SK-N-SH treated with all-trans-retinoic acid at 6 μM for 48 hours (cell line): Measurements from ENCODE around the gene NKX2-4.

Experiments
- ATAC-seq: fragments of 200-7000 bp; cut with Tn5 transposase; 3 replicates; pipeline ENCODE4 v1.9.1; 2020; ENCODE audit warnings: mild to moderate bottlenecking, moderate library complexity
- ARNTL ChIP-seq: fragments of 450-650 bp; formaldehyde crosslinking; IDR thresholded peaks from 2 replicates; pipeline ENCODE4 v1.5.0; 2020; ENCODE audit warnings: low read depth, mild to moderate bottlenecking, moderate library complexity, borderline replicate concordance
- BACH2 ChIP-seq: fragments of 250-450 bp; sonication (Bioruptor Pico); IDR thresholded peaks from 2 replicates; pipeline ENCODE4 v1.9.0; 2021; ENCODE audit warnings: mild to moderate bottlenecking, borderline replicate concordance
- CSDC2 ChIP-seq: fragments of 250-450 bp; sonication (Bioruptor Pico); IDR thresholded peaks from 2 replicates; pipeline ENCODE4 v1.5.0; 2020; ENCODE audit warnings: mild to moderate bottlenecking, moderate library complexity
- OSR1 ChIP-seq: fragments of 250-450 bp; sonication (Bioruptor Pico); IDR thresholded peaks from 2 replicates; pipeline ENCODE4 v1.8.0; 2022; ENCODE audit warnings: moderate library complexity, mild to moderate bottlenecking, inconsistent platforms
- PATZ1 ChIP-seq: fragments of 250-450 bp; sonication (Bioruptor Pico); IDR thresholded peaks from 2 replicates; pipeline ENCODE4 v1.8.0; 2020; ENCODE audit warnings: mild to moderate bottlenecking, moderate library complexity, borderline replicate concordance
- PPARA ChIP-seq: fragments of 250-450 bp; sonication (Bioruptor Pico); IDR thresholded peaks from 2 replicates; pipeline ENCODE4 v1.5.0; 2020; ENCODE audit warnings: mild to moderate bottlenecking, borderline replicate concordance
- RARB ChIP-seq: fragments of 250-450 bp; sonication (Bioruptor Pico); IDR thresholded peaks from 2 replicates; pipeline ENCODE4 v1.8.0; 2021; ENCODE audit warnings: mild to moderate bottlenecking, moderate library complexity
- TCF4 ChIP-seq: fragments of 250-450 bp; sonication (Bioruptor Pico); IDR thresholded peaks from 2 replicates; pipeline ENCODE4 v1.8.0; 2021; ENCODE audit warnings: mild to moderate bottlenecking, moderate library complexity, borderline replicate concordance
- TOX ChIP-seq: fragments of 250-450 bp; sonication (Bioruptor Pico); IDR thresholded peaks from 2 replicates; pipeline ENCODE4 v1.8.0; 2021; ENCODE audit warnings: mild to moderate bottlenecking, moderate library complexity, borderline replicate concordance
- ZFP30 ChIP-seq: fragments of 450-650 bp; formaldehyde crosslinking; IDR thresholded peaks from 2 replicates; pipeline ENCODE4 v1.5.0; 2022; ENCODE audit warnings: mild to moderate bottlenecking, moderate library complexity
- ZNF565 ChIP-seq: fragments of 450-650 bp; formaldehyde crosslinking; conservative IDR thresholded peaks from 2 replicates; pipeline ENCODE4 v1.5.0; 2020; ENCODE audit warnings: low read depth, mild to moderate bottlenecking, moderate library complexity
- ZNF8 ChIP-seq: fragments of 450-650 bp; formaldehyde crosslinking; IDR thresholded peaks from 2 replicates; pipeline ENCODE4 v1.5.0; 2020; ENCODE audit warnings: mild to moderate bottlenecking, moderate library complexity
- TF ChIP-seq, protein P1 (sequence below): fragments of 250-450 bp; sonication (Bioruptor Pico); IDR thresholded peaks from 2 replicates; pipeline ENCODE4 v1.5.0; 2020; ENCODE audit warnings: mild to moderate bottlenecking, moderate library complexity
- TF ChIP-seq, protein P2 (sequence below): fragments of 250-450 bp; sonication (Bioruptor Pico); IDR thresholded peaks from 2 replicates; pipeline ENCODE4 v1.5.1; 2021; ENCODE audit warnings: mild to moderate bottlenecking, moderate library complexity
- TF ChIP-seq, protein P3 (sequence below): fragments of 250-450 bp; sonication (Bioruptor Pico); IDR thresholded peaks from 2 replicates; pipeline ENCODE4 v1.8.0; 2021; ENCODE audit warnings: low read depth, mild to moderate bottlenecking, moderate library complexity, borderline replicate concordance
- TF ChIP-seq, protein P4 (sequence below): fragments of 250-450 bp; sonication (Bioruptor Pico); IDR thresholded peaks from 2 replicates; pipeline ENCODE4 v1.5.1; 2020; ENCODE audit warnings: low read depth, mild to moderate bottlenecking, moderate library complexity

Gene NKX2-4

GRCh38 chr20:21397341-21398108 is at the start of gene NKX2-4:
Gene NKX2-4, minus strand, starts transcription at chr20:21397526. Its CDS starts 127 bp downstream, at chr20:21397399.
- no peak for TF ChIP-seq BACH2
- TF ChIP-seq, protein P1, sequence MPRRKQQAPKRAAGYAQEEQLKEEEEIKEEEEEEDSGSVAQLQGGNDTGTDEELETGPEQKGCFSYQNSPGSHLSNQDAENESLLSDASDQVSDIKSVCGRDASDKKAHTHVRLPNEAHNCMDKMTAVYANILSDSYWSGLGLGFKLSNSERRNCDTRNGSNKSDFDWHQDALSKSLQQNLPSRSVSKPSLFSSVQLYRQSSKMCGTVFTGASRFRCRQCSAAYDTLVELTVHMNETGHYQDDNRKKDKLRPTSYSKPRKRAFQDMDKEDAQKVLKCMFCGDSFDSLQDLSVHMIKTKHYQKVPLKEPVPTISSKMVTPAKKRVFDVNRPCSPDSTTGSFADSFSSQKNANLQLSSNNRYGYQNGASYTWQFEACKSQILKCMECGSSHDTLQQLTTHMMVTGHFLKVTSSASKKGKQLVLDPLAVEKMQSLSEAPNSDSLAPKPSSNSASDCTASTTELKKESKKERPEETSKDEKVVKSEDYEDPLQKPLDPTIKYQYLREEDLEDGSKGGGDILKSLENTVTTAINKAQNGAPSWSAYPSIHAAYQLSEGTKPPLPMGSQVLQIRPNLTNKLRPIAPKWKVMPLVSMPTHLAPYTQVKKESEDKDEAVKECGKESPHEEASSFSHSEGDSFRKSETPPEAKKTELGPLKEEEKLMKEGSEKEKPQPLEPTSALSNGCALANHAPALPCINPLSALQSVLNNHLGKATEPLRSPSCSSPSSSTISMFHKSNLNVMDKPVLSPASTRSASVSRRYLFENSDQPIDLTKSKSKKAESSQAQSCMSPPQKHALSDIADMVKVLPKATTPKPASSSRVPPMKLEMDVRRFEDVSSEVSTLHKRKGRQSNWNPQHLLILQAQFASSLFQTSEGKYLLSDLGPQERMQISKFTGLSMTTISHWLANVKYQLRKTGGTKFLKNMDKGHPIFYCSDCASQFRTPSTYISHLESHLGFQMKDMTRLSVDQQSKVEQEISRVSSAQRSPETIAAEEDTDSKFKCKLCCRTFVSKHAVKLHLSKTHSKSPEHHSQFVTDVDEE, result no peak
- no peak for TF ChIP-seq OSR1
- TF ChIP-seq, protein P2, sequence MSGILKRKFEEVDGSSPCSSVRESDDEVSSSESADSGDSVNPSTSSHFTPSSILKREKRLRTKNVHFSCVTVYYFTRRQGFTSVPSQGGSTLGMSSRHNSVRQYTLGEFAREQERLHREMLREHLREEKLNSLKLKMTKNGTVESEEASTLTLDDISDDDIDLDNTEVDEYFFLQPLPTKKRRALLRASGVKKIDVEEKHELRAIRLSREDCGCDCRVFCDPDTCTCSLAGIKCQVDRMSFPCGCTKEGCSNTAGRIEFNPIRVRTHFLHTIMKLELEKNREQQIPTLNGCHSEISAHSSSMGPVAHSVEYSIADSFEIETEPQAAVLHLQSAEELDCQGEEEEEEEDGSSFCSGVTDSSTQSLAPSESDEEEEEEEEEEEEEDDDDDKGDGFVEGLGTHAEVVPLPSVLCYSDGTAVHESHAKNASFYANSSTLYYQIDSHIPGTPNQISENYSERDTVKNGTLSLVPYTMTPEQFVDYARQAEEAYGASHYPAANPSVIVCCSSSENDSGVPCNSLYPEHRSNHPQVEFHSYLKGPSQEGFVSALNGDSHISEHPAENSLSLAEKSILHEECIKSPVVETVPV, result no peak
- TF ChIP-seq ZNF565, result no peak
- no peak for TF ChIP-seq TCF4 (CRISPR knock-in tag)
- TF ChIP-seq RARB, result no peak
- no peak for TF ChIP-seq ARNTL
- TF ChIP-seq PATZ1, result no peak
- no peak for TF ChIP-seq PPARA (CRISPR knock-in tag)
- no peak for TF ChIP-seq CSDC2 (CRISPR knock-in tag)
- TF ChIP-seq, protein P3, sequence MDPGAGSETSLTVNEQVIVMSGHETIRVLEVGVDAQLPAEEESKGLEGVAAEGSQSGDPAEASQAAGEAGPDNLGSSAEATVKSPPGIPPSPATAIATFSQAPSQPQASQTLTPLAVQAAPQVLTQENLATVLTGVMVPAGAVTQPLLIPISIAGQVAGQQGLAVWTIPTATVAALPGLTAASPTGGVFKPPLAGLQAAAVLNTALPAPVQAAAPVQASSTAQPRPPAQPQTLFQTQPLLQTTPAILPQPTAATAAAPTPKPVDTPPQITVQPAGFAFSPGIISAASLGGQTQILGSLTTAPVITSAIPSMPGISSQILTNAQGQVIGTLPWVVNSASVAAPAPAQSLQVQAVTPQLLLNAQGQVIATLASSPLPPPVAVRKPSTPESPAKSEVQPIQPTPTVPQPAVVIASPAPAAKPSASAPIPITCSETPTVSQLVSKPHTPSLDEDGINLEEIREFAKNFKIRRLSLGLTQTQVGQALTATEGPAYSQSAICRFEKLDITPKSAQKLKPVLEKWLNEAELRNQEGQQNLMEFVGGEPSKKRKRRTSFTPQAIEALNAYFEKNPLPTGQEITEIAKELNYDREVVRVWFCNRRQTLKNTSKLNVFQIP (CRISPR knock-in tag), result no peak
- no peak for ATAC-seq

- no peak for ATAC-seq
- TF ChIP-seq, protein P2, result no peak
- TF ChIP-seq ZNF8, result no peak
- no peak for TF ChIP-seq ZNF565
- TF ChIP-seq TOX (CRISPR knock-in tag), result no peak
- TF ChIP-seq OSR1, result no peak
- TF ChIP-seq, protein P4, sequence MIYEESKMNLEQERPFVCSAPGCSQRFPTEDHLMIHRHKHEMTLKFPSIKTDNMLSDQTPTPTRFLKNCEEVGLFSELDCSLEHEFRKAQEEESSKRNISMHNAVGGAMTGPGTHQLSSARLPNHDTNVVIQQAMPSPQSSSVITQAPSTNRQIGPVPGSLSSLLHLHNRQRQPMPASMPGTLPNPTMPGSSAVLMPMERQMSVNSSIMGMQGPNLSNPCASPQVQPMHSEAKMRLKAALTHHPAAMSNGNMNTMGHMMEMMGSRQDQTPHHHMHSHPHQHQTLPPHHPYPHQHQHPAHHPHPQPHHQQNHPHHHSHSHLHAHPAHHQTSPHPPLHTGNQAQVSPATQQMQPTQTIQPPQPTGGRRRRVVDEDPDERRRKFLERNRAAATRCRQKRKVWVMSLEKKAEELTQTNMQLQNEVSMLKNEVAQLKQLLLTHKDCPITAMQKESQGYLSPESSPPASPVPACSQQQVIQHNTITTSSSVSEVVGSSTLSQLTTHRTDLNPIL (CRISPR knock-in tag), result no peak
- TF ChIP-seq ZFP30 (CRISPR knock-in tag), result no peak
Observed at GRCh38 chr20:21437816-21438215, 40.5 kb upstream of the NKX2-4 start.

DNA sequence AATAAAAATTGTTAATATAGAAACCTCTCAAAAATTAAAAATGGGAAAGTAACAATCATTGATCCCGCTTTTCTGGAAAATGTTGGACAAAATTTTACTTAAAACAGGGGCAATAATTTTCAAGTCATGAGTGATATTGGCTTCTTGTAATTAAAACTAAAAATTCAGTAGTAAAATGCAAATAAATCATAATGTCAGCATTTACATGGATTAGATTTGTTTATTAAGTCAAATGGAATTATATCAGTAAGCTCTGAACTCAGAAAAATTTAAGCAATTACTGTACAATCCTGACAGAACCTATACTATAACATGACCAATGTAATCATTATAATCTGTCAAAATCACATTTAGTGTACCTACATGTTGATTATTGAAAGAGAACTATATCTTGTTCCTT is 39.9 kb upstream of the NKX2-4 start:
- no peak for ATAC-seq
- TF ChIP-seq PATZ1 (no peak), TOX (CRISPR knock-in tag) (no peak), ZNF8 (no peak)
